ENCODE results near the gene FRA10AC1. TPM values are rescaled to one million over a fixed set of nuclear protein-coding genes. Genes with fewer than 3 reads are reported as not detected.
A peak's percentile ranks its signal among the peaks of the same experiment; 100 is the strongest.

Gene FRA10AC1
- total and polyA plus RNA-seq, 2 of the 13 experiments (the other 11 are each of a cell fraction or from before 2014, with no cell fraction given): 5.3 to 7.4 TPM

DNA sequence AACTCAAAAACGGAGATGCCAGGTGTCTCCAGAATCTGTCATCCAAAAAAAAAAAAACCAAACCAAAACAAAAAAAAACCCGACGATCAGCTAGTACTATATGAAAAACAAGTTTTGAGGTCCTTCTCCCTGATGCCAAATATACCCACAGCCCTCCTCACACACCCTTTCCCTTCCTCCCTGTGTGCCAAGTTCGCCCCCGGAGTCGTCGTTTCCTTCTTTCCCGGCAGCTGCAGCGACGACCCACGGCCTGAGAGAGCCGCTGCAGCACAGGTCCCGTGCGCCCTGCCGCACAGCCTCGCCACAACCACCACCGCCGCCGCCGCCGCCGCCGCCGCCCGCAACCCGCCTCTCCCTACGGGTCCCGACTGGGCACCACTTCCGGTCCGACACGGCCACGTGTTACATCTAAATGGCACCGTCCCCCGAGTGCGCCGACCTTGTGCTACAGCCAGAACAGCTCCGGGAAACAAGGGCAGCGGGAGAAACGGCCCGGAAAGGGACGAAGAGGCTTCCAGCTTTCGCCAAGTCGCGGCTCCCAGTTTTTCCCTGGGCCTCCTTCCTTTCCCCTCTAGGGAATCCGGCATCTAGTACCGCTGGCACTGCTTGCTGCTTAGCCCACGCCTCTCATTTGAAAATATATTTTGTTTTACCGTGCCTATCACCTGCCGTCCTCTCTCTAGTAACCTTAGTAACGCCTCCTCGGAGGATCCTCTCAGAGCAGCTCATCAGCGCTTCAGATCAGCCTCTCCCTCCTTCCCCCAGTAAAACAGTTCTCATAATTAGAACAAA lies at the start of gene FRA10AC1 (continued):
- TF ChIP-seq CENPT (CRISPR knock-in tag; IDR thresholded peaks at IDR 0.05; ENCODE audit: low read depth) (peak; percentile 88; the same call in 1 of the 2 replicates), KLF12 (CRISPR knock-in tag; IDR thresholded peaks at IDR 0.05; ENCODE audit: borderline replicate concordance) (peak; percentile 59; the same call in 1 of the 2 replicates), ZNF276 (CRISPR knock-in tag; IDR thresholded peaks at IDR 0.05; ENCODE audit: low read depth) (peak; percentile 92), ZNF510 (CRISPR knock-in tag; IDR thresholded peaks at IDR 0.05; ENCODE audit: low read depth) (0 out of 2 replicates have a peak, but pooled peaks have one; percentile 38), HCFC1 (IDR thresholded peaks at IDR 0.05; ENCODE audit: low read depth, low read length) (peak; percentile 84), ZFP37 (CRISPR knock-in tag; IDR thresholded peaks at IDR 0.05; ENCODE audit: borderline replicate concordance) (no peak), PCBP1 (IDR thresholded peaks at IDR 0.05; ENCODE audit: borderline replicate concordance, low read depth, low read length) (0 out of 2 replicates have a peak, but pooled peaks have one; percentile 44), ZBTB7A (CRISPR knock-in tag; IDR thresholded peaks at IDR 0.05) (no peak), HNF4G (IDR thresholded peaks at IDR 0.05; ENCODE audit: borderline replicate concordance, low read depth, low read length) (peak; percentile 38; the same call in 1 of the 2 replicates), HNF4G (CRISPR knock-in tag; IDR thresholded peaks at IDR 0.05; ENCODE audit: borderline replicate concordance, low read depth) (peak; percentile 84), ZUFSP (CRISPR knock-in tag; IDR thresholded peaks at IDR 0.05; ENCODE audit: borderline replicate concordance) (no peak), RBM22 (optimal IDR thresholded peaks at IDR 0.05; ENCODE audit: low read length) (peak; percentile 58), NCOA1 (CRISPR knock-in tag; IDR thresholded peaks at IDR 0.05) (0 out of 2 replicates have a peak, but pooled peaks have one; percentile 18), REPIN1 (CRISPR knock-in tag; IDR thresholded peaks at IDR 0.05; ENCODE audit: borderline replicate concordance, low read depth) (peak; percentile 96), ESRRA (CRISPR knock-in tag; IDR thresholded peaks at IDR 0.05; ENCODE audit: low read depth) (peak; percentile 74)
- TF ChIP-seq, protein P1, sequence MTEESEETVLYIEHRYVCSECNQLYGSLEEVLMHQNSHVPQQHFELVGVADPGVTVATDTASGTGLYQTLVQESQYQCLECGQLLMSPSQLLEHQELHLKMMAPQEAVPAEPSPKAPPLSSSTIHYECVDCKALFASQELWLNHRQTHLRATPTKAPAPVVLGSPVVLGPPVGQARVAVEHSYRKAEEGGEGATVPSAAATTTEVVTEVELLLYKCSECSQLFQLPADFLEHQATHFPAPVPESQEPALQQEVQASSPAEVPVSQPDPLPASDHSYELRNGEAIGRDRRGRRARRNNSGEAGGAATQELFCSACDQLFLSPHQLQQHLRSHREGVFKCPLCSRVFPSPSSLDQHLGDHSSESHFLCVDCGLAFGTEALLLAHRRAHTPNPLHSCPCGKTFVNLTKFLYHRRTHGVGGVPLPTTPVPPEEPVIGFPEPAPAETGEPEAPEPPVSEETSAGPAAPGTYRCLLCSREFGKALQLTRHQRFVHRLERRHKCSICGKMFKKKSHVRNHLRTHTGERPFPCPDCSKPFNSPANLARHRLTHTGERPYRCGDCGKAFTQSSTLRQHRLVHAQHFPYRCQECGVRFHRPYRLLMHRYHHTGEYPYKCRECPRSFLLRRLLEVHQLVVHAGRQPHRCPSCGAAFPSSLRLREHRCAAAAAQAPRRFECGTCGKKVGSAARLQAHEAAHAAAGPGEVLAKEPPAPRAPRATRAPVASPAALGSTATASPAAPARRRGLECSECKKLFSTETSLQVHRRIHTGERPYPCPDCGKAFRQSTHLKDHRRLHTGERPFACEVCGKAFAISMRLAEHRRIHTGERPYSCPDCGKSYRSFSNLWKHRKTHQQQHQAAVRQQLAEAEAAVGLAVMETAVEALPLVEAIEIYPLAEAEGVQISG (CRISPR knock-in tag; IDR thresholded peaks at IDR 0.05): peak; percentile 97

Measured in HepG2 (cell line).